BJ (cell line): ENCODE measurements around the gene KIRREL1. TPM values are rescaled to one million over a fixed set of nuclear protein-coding genes. Genes with fewer than 3 reads are reported as not detected.

ENCODE experiments used
- CTCF ChIA-PET: fragments of 350-600 bp; formaldehyde crosslinking; extraction: SDS; loops from one replicate; lab custom pipeline; 2021; ENCODE audit warnings: antibody characterized with exemption, inconsistent platforms; lab: Yijun Ruan, JAX
- POLR2A ChIA-PET: fragments of 300-600 bp; sonication (Branson Sonifier 250); formaldehyde crosslinking; extraction: SDS; loops from one replicate; lab custom pipeline; 2021; ENCODE audit warnings: antibody characterized with exemption; lab: Charles Lee
- DNase-seq: peaks from one replicate; pipeline ENCODE4 v3.0.0-alpha.2; 2011; ENCODE audit warnings: low read depth
- H3K27me3 ChIP-seq: 2 replicates; pipeline ENCODE4 v1.6.0; 2011; ENCODE audit warnings: low read length; ENCODE audit not compliant: control insufficient read depth, insufficient read depth
- H3K36me3 ChIP-seq: 2 replicates; pipeline ENCODE4 v1.5.1; 2011; ENCODE audit warnings: low read length; ENCODE audit not compliant: control insufficient read depth, insufficient read depth
- H3K4me3 ChIP-seq: 2 replicates; pipeline ENCODE4 v1.5.1; 2011; ENCODE audit warnings: low read depth, mild to moderate bottlenecking, control low read depth, low read length
- polyA plus RNA-seq: library from polyadenylated mRNA; depleted of rRNA; stranded (reverse); fragments of >200 nt; gene quantifications from 2 replicates; pipeline ENCODE4 v1.2.3, GENCODE V29; 2011
- TF ChIP-seq, protein P1 (sequence below): IDR thresholded peaks from 2 replicates; pipeline ENCODE4 v1.5.1; 2011; ENCODE audit warnings: low read depth, mild to moderate bottlenecking, control low read depth, inconsistent platforms, low read length, moderate library complexity; ENCODE audit not compliant: insufficient read depth

KIRREL1 gene
- polyA plus RNA-seq, 1 experiment = 65.1 TPM

DNA sequence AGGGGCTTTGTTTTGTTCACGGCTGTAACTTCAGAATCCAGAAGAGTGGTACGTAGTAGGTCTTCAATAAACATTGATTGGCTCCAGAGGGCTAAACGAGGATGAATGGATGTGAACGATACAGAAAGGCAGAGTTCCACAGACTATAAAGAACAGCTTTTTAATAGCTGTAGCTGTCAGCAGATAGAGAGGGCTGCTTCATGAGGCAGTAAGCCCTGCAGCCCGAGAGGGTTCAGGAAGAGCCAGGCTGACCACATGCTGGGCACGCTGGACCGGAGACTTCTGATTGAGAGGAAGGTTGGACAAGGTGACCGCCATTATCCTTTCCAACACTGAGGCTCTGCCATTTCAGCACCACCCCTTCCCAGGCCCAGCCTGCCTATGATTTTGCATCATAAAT lies 45.3 kb downstream of the KIRREL1 start:
- ChIA-PET CTCF (interaction anchor here (1.0 to 21.6 kb wide), 7 partner anchors 30 to 75 kb away, joined by 3 to 272 read pairs (median 5); partner anchors contain the start of gene KIRREL1), POLR2A (no interaction called here)
- TF ChIP-seq, protein P1, sequence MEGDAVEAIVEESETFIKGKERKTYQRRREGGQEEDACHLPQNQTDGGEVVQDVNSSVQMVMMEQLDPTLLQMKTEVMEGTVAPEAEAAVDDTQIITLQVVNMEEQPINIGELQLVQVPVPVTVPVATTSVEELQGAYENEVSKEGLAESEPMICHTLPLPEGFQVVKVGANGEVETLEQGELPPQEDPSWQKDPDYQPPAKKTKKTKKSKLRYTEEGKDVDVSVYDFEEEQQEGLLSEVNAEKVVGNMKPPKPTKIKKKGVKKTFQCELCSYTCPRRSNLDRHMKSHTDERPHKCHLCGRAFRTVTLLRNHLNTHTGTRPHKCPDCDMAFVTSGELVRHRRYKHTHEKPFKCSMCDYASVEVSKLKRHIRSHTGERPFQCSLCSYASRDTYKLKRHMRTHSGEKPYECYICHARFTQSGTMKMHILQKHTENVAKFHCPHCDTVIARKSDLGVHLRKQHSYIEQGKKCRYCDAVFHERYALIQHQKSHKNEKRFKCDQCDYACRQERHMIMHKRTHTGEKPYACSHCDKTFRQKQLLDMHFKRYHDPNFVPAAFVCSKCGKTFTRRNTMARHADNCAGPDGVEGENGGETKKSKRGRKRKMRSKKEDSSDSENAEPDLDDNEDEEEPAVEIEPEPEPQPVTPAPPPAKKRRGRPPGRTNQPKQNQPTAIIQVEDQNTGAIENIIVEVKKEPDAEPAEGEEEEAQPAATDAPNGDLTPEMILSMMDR = no peak

DNA sequence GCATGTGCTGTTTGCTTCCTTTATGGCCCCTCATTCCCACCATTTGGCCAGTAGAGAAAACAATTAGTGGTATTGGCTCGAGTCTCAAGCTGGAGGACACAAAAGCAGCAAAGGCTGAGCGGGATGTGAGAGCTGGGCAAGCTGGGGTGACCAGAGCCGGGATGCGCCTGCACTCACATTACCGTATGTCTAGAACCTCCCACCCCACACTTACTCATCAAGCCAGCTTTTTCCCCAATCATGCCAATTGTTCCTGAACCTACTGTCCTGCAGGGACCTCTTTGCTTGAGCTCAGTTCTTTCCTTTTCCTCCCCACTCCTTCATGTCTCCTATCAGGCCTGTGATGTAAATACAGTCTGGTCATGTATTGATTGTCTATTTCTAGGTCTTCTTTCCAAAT lies 45.9 kb downstream of the KIRREL1 start:
- TF ChIP-seq, protein P1 = no peak
- CTCF ChIA-PET = interaction anchor here (1.2 to 21.6 kb wide), 5 partner anchors 13 to 74 kb away, joined by 3 to 272 read pairs (median 5); partner anchors contain the start of gene KIRREL1

More for the DNA sequence above, 45.3 kb downstream of the KIRREL1 start:
- no peak for DNase-seq
- Histone ChIP-seq H3K4me3 (no peak overlapping the region), H3K36me3 (peaks cover 2% of the 10 kb centered on the region; the same call in 1 of the 2 replicates), H3K27me3 (no peaks in the 10 kb centered on the region)

DNA sequence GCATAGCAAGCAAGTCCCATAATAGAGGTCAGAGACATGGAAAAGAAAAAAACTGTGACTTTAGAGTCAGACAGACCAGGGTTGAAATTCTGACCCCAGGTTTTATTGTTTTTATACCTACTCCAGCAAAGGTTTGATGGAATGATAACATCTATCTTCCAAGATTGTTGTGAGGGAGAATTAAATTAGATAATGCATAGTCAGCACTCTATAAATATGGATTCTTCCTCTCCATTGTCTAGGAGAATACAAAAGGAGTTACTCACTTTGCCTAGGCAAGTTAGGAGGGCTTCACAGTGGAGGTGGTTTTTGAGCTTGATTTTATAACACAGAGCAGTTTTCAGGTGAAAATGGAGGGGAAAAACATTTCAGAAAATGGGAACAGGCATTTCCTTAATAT lies 46.9 kb downstream of the KIRREL1 start:
- ChIA-PET CTCF (interaction anchor here (1.6 to 21.6 kb wide), 3 partner anchors 12 to 71 kb away, joined by 3 to 272 read pairs (median 8); partner anchors contain the start of gene KIRREL1), POLR2A (no interaction called here)
- H3K36me3 ChIP-seq = peaks cover 2% of the 10 kb centered on the region
- TF ChIP-seq, protein P1 = no peak
- no peaks in the 10 kb centered on the region for H3K27me3 ChIP-seq
- H3K4me3 ChIP-seq = no peak overlapping the region
- no peak for DNase-seq

More for the DNA sequence above, 45.9 kb downstream of the KIRREL1 start:
- H3K4me3 ChIP-seq = no peak overlapping the region
- DNase-seq = no peak
- POLR2A ChIA-PET = no interaction called here
- H3K27me3 ChIP-seq = no peaks in the 10 kb centered on the region
- peaks cover 2% of the 10 kb centered on the region for H3K36me3 ChIP-seq

DNA sequence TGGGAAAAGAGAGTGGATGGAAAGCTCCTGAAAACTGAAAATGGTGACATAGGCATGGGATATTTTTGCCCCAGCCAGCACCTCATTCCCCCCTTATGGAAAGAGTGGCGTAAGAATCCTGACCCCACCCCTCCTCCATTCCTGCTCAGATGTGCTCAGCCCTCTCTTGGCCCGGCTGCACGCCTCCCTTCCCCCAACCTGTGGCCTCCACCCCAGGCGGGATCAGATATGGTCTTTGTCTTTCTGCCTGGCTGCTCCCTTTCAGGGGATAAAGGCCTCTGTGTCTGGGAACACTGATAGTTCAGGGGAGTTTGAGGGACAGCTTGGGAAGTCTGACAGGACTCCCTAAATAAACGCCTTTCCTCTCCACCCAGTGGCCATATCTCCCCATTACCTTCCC lies 49.8 kb downstream of the KIRREL1 start:
- CTCF ChIA-PET = interaction anchor here (1.3 to 21.6 kb wide), 3 partner anchors 44 to 78 kb away, joined by 3 to 272 read pairs (median 6); partner anchors contain the start of gene KIRREL1
- POLR2A ChIA-PET = no interaction called here
- TF ChIP-seq, protein P1 = no peak
- Histone ChIP-seq H3K36me3 (peaks cover 2% of the 10 kb centered on the region), H3K27me3 (no peaks in the 10 kb centered on the region), H3K4me3 (no peak overlapping the region)
- DNase-seq = no peak

DNA sequence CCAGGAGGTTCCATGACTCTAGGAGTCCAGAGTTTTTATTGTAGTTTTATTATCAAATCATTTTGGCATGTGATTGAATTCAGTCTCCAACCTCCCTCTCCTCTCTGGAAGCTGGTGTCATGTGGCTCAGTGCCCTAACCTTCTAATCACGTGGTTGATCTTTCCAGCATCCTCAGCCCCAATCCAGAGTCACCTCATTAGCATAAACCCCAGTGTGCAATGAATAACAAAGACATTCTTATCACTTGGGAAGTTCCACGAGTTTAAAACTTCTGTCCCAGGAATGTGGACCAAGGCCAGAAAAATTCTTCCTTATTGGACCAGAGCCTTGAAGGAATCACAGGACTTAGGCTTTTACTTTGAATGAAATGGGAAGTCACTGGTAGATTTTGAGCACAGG lies 52.2 kb downstream of the KIRREL1 start:
- Histone ChIP-seq H3K4me3 (no peak overlapping the region), H3K27me3 (no peaks in the 10 kb centered on the region), H3K36me3 (peaks cover 2% of the 10 kb centered on the region)
- ChIA-PET CTCF (interaction anchor here (0.7 to 21.6 kb wide), 6 partner anchors 10 to 55 kb away, joined by 3 to 272 read pairs (median 4); partner anchors contain the start of gene KIRREL1), POLR2A (no interaction called here)
- DNase-seq = peak; percentile 50
- TF ChIP-seq, protein P1 = no peak
